Caco-2 (cell line): Measurements from ENCODE around the gene THSD7A. TPM values are rescaled to one million over a fixed set of nuclear protein-coding genes. Genes with fewer than 3 reads are reported as not detected.

Experiments used
- BruUV-seq: library from RNA; stranded (reverse); fragments of 400-500 nt; replicated peaks from 2 replicates; lab custom pipeline; 2021; lab: Mats Ljungman, UMichigan
- CTCF ChIA-PET: fragments of 300-600 bp; sonication (Branson Sonifier 250); formaldehyde crosslinking; loops from one replicate; lab custom pipeline; 2022; ENCODE audit warnings: antibody characterized with exemption; lab: Charles Lee
- POLR2A ChIA-PET: fragments of 300-600 bp; sonication (Branson Sonifier 250); formaldehyde crosslinking; loops from one replicate; lab custom pipeline; 2022; ENCODE audit warnings: antibody characterized with exemption; lab: Charles Lee
- DNase-seq, 2 experiments: peaks; one replicate each; pipeline versions ENCODE4 v3.0.0 to v3.0.0-alpha.2; 2020 to 2022
- H3K27me3 ChIP-seq: replicated peaks from 2 replicates; pipeline ENCODE4 v1.6.0; 2011; ENCODE audit warnings: low read length; ENCODE audit not compliant: control insufficient read depth, insufficient read depth
- H3K36me3 ChIP-seq: 2 replicates; pipeline ENCODE4 v1.5.1; 2011; ENCODE audit warnings: low read length; ENCODE audit not compliant: control insufficient read depth, insufficient read depth
- H3K4me1 ChIP-seq: fragments of 250-450 bp; sonication (Bioruptor Pico); 2 replicates; pipeline ENCODE4 v1.5.1; 2020; ENCODE audit warnings: mild to moderate bottlenecking
- H3K4me3 ChIP-seq: 2 replicates; pipeline ENCODE4 v1.5.1; 2011; ENCODE audit warnings: low read depth, mild to moderate bottlenecking, control low read depth, low read length
- H3K9me3 ChIP-seq: fragments of 250-450 bp; sonication (Bioruptor Pico); 2 replicates; pipeline ENCODE4 v1.5.1; 2020; ENCODE audit warnings: mild to moderate bottlenecking, moderate library complexity
- H3K27ac Mint-ChIP-seq: one replicate; pipeline ENCODE4 v1.8.0; 2022; ENCODE audit warnings: mixed read lengths; ENCODE audit not compliant: unreplicated experiment
- H3K27me3 Mint-ChIP-seq: one replicate; pipeline ENCODE4 v1.8.0; 2022; ENCODE audit warnings: mixed read lengths; ENCODE audit not compliant: insufficient read depth, unreplicated experiment
- H3K36me3 Mint-ChIP-seq: one replicate; pipeline ENCODE4 v1.8.0; 2022; ENCODE audit warnings: mild to moderate bottlenecking, mixed read lengths; ENCODE audit not compliant: insufficient read depth, unreplicated experiment
- H3K4me1 Mint-ChIP-seq: one replicate; pipeline ENCODE4 v1.8.0; 2022; ENCODE audit warnings: low read depth, mixed read lengths; ENCODE audit not compliant: unreplicated experiment
- H3K4me3 Mint-ChIP-seq: one replicate; pipeline ENCODE4 v1.8.0; 2022; ENCODE audit warnings: mild to moderate bottlenecking, moderate library complexity, mixed read lengths; ENCODE audit not compliant: unreplicated experiment
- H3K9me3 Mint-ChIP-seq: one replicate; pipeline ENCODE4 v1.8.0; 2022; ENCODE audit warnings: mixed read lengths; ENCODE audit not compliant: unreplicated experiment
- intact Hi-C: fragments of 100-400 bp; cut with micrococcal nuclease; formaldehyde crosslinking; loops from one replicate; pipeline ENCODE4 v1.10.0; 2022; ENCODE audit not compliant: unreplicated experiment
- total RNA-seq: library from RNA; stranded (reverse); gene quantifications from 2 replicates; pipeline ENCODE4 v1.2.3, GENCODE V29; 2022
- TF ChIP-seq, protein P1 (sequence below), 2 experiments: fragments of 200-600 bp in 1 of 2; IDR thresholded peaks; 1 replicate in 1 of 2; 2 replicates in 1 of 2; pipeline versions ENCODE4 v1.5.1 to v1.8.0; 2011 to 2022; ENCODE audit warnings: antibody characterized with exemption in 1 of 2, control low read depth in 1 of 2, inconsistent platforms in 1 of 2, low read depth in 1 of 2, low read length in 1 of 2, mild to moderate bottlenecking in 1 of 2, moderate library complexity in 1 of 2; ENCODE audit not compliant: insufficient read depth in 1 of 2, severe bottlenecking in 1 of 2, unreplicated experiment in 1 of 2

Gene THSD7A
- total RNA-seq, 1 experiment from 2014 or later, result 0.05 TPM

DNA sequence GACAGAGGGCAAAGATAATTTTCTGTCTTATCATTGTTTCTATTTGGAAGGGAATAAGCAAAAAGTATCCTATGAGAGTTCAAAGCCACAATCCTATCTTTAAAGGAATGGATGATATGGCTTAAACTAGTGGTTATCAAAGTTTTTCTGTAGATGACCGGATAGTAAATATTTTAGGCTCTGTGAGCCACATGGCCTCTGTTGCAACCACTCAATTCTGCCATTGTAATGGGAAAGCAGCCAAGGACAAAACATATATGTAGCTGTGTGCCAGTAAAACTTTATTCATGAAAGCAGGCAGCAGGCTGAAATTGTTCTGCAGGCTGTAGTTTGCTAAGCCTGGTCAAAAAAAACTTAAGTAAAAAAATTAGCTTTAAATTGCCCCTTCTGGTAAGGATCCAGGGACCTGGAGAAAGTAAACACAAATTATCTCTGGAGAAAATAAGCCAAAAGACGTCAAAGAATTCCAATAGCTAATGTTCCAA, 73.3 kb downstream of the THSD7A start:
- Histone ChIP-seq H3K27me3 (no peaks in the 10 kb centered on the region), H3K4me3 (no peak overlapping the region), H3K4me1 (no peaks in the 10 kb centered on the region; the same call in 1 of the 2 replicates), H3K36me3 (no peaks in the 10 kb centered on the region), H3K9me3 (no peaks in the 10 kb centered on the region)
- ChIA-PET CTCF (no interaction called here), POLR2A (no interaction called here)
- no peaks in the 10 kb centered on the region for H3K9me3 Mint-ChIP-seq
- H3K36me3 Mint-ChIP-seq, result no peaks in the 10 kb centered on the region
- H3K4me3 Mint-ChIP-seq, result no peak overlapping the region
- TF ChIP-seq, protein P1, sequence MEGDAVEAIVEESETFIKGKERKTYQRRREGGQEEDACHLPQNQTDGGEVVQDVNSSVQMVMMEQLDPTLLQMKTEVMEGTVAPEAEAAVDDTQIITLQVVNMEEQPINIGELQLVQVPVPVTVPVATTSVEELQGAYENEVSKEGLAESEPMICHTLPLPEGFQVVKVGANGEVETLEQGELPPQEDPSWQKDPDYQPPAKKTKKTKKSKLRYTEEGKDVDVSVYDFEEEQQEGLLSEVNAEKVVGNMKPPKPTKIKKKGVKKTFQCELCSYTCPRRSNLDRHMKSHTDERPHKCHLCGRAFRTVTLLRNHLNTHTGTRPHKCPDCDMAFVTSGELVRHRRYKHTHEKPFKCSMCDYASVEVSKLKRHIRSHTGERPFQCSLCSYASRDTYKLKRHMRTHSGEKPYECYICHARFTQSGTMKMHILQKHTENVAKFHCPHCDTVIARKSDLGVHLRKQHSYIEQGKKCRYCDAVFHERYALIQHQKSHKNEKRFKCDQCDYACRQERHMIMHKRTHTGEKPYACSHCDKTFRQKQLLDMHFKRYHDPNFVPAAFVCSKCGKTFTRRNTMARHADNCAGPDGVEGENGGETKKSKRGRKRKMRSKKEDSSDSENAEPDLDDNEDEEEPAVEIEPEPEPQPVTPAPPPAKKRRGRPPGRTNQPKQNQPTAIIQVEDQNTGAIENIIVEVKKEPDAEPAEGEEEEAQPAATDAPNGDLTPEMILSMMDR (IDR thresholded peaks at IDR 0.05; ENCODE audit: insufficient read depth in 1 of 2, low read depth in 1 of 2, low read length in 1 of 2, severe bottlenecking in 1 of 2, unreplicated experiment in 1 of 2), result no peak
- BruUV-seq, result no TSS peak
- H3K27ac Mint-ChIP-seq, result no peak overlapping the region
- intact Hi-C loops, result no loop called here
- H3K27me3 Mint-ChIP-seq, result no peaks in the 10 kb centered on the region
- H3K4me1 Mint-ChIP-seq, result no peaks in the 10 kb centered on the region
- DNase-seq, result no peak

DNA sequence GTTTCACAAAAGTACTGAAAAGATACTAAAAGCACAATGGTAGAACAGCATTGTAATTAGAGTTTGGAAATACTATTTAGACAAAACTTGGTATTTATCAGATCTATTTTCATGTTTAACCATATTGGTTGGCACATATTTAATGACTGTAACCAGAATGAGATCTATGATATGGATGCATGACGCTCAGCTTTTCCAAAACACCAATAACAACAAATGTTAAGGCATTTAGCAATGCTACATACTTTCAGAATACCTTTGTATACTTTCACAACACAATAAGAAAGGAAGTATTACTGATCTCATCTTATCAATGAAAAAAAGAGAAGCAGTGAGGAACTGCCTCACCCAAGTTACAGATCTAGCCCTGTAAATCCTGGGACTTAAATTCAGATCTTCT, 74.8 kb downstream of the THSD7A start:
- Histone ChIP-seq H3K9me3 (no peaks in the 10 kb centered on the region), H3K4me1 (no peaks in the 10 kb centered on the region; the same call in 1 of the 2 replicates), H3K36me3 (no peaks in the 10 kb centered on the region), H3K4me3 (no peak overlapping the region), H3K27me3 (no peaks in the 10 kb centered on the region)
- no TSS peak for BruUV-seq
- TF ChIP-seq, protein P1 (IDR thresholded peaks at IDR 0.05; ENCODE audit: insufficient read depth in 1 of 2, low read depth in 1 of 2, low read length in 1 of 2, severe bottlenecking in 1 of 2, unreplicated experiment in 1 of 2), result no peak
- no peak for DNase-seq
- intact Hi-C loops, result no loop called here
- ChIA-PET POLR2A (no interaction called here), CTCF (no interaction called here)
- Mint-ChIP-seq H3K27me3 (no peaks in the 10 kb centered on the region), H3K9me3 (no peaks in the 10 kb centered on the region), H3K4me1 (no peaks in the 10 kb centered on the region), H3K4me3 (no peak overlapping the region), H3K36me3 (no peaks in the 10 kb centered on the region), H3K27ac (no peak overlapping the region)

DNA sequence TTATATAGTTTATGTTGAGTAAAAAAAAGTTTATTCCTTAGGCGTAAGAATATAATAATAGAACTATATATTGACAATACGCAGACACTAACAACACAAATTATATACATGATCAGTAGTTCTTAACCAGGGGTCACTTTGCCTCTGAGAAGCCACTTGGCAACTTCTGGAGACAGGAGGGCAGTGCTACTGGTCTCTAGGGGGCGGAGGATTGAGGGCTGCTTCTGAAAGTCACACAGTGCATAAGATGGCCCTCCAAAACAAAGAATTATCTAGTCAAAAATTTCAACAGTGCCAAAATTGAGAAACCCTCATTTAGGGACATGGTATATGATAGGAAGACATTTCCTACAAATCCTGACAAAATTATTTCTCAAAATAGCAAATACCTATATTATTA, 77.1 kb downstream of the THSD7A start:
- TF ChIP-seq, protein P1 (IDR thresholded peaks at IDR 0.05; ENCODE audit: insufficient read depth in 1 of 2, low read depth in 1 of 2, low read length in 1 of 2, severe bottlenecking in 1 of 2, unreplicated experiment in 1 of 2), result no peak
- H3K4me3 Mint-ChIP-seq, result no peak overlapping the region
- H3K36me3 Mint-ChIP-seq, result no peaks in the 10 kb centered on the region
- H3K27me3 Mint-ChIP-seq, result no peaks in the 10 kb centered on the region
- ChIA-PET POLR2A (no interaction called here), CTCF (no interaction called here)
- H3K27me3 ChIP-seq, result no peaks in the 10 kb centered on the region
- no peaks in the 10 kb centered on the region for H3K36me3 ChIP-seq
- intact Hi-C loops, result no loop called here
- no peak for DNase-seq
- no peak overlapping the region for H3K4me3 ChIP-seq
- no TSS peak for BruUV-seq
- no peaks in the 10 kb centered on the region; the same call in 1 of the 2 replicates for H3K4me1 ChIP-seq
- no peaks in the 10 kb centered on the region for H3K9me3 Mint-ChIP-seq
- no peaks in the 10 kb centered on the region for H3K9me3 ChIP-seq
- no peak overlapping the region for H3K27ac Mint-ChIP-seq
- no peaks in the 10 kb centered on the region for H3K4me1 Mint-ChIP-seq
